NK-92 (cell line): ENCODE results near the gene DTD1.

Experiments
- DNase-seq: peaks from one replicate; lab custom pipeline; 2025; ENCODE audit not compliant: unreplicated experiment; lab: John Stamatoyannopoulos, UW

Gene DTD1

DNA sequence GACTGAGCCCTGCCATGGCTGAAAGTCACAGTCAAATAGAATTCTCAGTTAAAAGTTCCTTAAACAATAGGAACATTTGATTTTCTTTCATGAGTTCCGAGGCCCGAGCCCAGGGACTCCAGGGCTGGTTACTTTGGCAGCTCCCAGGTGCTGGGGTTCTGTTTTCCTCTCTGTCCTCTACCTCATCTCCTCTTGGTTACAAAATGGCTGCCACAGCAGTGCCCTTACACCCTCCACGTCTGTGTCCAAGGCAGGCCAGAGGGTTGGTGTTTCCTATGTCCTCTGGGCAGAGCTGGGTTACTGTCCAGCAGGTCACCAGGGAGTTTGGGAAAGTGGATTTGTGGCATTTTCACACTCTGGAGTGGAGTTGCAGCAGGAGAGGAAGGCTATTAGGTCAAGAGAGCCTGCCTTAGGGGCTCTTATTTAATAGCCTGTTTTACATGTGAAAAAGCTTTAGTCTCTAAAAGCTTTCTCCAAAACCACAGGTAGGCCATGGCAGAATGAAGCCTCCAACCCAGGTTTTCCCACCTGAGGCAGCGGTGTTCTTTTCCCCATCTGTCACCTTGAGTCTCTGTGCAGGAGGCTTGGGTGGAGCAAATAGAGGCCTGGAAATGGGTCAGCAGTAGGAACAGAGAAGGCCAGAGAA is 111.0 kb downstream of the DTD1 start:
- DNase-seq: no peak

- DNase-seq: no peak
Observed at GRCh38 chr20:18701969-18702368, 114.1 kb downstream of the DTD1 start.

- no peak for DNase-seq
Observed at GRCh38 chr20:18702736-18703135, 114.9 kb downstream of the DTD1 start.

- no peak for DNase-seq
Observed at GRCh38 chr20:18705490-18705889, 117.6 kb downstream of the DTD1 start.

DNA sequence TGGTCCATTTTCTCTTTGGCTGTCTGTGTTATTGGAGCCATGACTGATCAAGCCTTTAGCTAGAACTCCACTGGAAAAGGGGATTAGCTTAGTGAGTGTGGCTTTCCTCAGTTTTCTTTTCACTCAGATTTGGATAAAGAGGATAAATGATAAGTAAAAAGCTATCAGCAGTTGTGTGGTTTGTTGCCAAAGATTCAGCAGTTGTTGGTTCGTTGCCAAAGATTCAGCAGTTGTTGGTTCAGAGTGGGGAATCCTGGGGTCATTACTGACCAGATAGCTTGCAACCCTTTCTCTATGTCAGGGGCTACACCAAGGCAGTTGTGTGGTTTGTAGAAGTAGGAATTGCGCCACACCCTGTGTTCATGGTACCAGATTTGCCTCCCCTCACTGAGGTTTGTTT is 118.1 kb downstream of the DTD1 start:
- DNase-seq: no peak

- no peak for DNase-seq
Observed at GRCh38 chr20:18712131-18712530, 124.3 kb downstream of the DTD1 start.

- DNase-seq: no peak
Observed at GRCh38 chr20:18712882-18713281, 125.0 kb downstream of the DTD1 start.

- no peak for DNase-seq
Observed at GRCh38 chr20:18715564-18715963, 127.7 kb downstream of the DTD1 start.

DNA sequence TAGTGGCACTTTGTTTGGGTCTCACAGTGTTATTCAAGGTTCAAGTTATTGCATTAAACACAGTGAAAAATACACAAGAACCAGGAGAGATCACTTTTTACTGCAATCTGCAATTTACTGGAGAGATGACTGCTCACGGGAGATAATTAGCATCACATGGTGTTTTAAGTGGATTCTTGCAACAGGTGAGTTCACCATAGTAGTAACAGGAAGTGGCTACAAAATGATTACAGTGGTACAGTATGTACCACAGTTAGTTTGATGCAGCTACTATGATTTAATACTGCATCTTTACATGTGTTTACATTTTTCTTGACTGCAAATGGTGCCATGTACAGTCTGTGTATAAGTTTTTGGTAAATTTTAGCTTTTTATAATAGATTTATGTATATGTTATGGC is 129.2 kb downstream of the DTD1 start:
- DNase-seq: no peak

DNA sequence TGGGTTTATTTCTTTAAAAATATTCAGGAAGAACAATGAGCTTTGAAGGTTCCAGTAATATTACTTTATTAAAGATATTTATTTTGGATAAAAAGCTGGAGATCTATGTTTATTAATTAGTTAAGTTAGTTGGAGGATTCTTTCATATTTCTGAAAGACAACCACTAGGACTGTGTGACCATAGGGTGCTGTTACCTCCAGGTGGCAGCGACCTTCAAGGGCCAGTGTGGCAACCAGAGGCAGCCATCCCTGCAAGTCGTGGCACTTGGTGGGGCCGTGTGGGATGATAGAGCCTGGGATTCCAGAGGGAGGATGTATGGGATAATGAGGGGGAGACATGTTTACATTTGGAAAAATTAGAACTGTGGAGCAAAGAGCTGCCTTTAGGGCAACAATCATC is 130.3 kb downstream of the DTD1 start:
- no peak for DNase-seq

GRCh38 chr20:18719426-18719825 is 131.6 kb downstream of the DTD1 start:
- no peak for DNase-seq

- DNase-seq: no peak
Observed at GRCh38 chr20:18721551-18722115, 133.8 kb downstream of the DTD1 start.

GRCh38 chr20:18722371-18722770 is 134.5 kb downstream of the DTD1 start:
- no peak for DNase-seq

DNA sequence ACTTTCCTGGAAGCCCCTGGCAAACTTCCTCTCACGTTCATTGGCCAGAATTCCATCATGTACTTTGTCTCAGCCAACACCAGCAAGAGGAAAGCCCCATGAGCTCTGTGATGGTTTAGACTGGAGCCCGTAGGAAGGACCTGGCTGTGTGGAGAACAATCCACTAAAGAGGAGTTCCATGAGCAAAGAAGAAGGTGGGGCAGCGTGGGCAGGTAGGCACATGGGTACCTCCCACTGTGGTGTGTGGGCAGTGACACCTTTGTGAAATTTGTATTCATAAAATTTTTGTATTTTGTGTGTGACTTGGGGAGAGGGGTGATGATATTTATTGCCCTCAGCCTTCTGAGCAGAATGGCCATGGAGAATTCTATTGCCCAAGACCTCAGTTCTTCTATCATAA is 136.2 kb downstream of the DTD1 start:
- DNase-seq: no peak

GRCh38 chr20:18724788-18725464 is 137.1 kb downstream of the DTD1 start:
- DNase-seq: no peak

GRCh38 chr20:18727032-18727508 is 139.2 kb downstream of the DTD1 start:
- no peak for DNase-seq

- no peak for DNase-seq
Observed at GRCh38 chr20:18728165-18728869, 140.5 kb downstream of the DTD1 start.

- DNase-seq: no peak
Observed at GRCh38 chr20:18728870-18729224, 141.0 kb downstream of the DTD1 start.

GRCh38 chr20:18729231-18729825 is 141.5 kb downstream of the DTD1 start:
- no peak for DNase-seq

GRCh38 chr20:18731940-18732339 is 144.1 kb downstream of the DTD1 start:
- DNase-seq: no peak

DNA sequence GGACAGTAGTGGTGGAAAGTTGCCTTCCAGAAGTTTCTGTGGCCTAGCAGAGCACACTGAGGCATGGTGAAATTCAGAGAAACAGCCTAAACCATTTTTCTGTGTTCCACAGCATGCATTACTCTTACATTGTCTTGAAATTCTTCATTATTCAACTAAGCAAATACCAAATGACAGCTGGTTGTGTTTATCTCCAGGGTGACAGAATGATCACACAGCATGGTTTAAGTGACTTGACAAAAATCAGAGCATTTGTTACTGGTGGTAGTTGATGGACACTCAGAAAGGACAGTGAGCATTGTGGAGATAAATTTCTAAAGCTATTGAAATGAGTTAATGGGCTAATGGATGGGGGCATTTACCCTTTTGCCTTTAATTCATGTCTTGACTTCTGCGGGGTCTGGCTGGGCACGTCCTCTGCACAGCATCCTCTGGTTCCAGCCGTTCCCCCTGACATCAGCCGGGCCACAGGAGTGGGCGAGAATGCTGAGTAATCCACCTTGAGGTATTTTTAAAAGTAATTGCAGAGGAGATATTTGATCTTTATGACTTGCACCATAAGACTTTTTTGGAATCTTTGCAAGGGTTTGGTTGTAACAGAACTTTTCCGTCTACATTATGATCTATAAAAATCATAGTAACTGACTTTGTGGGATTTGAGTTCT is 146.8 kb downstream of the DTD1 start:
- DNase-seq: no peak
